ENCODE results near the gene PAX1. TPM values are rescaled to one million over a fixed set of nuclear protein-coding genes. Genes with fewer than 3 reads are reported as not detected.

Gene PAX1
- total RNA-seq, 1 donor from 2014 or later, result under 0.01 TPM

- peaks cover 0 to 9% (median 0%) of the 10 kb centered on the region in 3 donors for H3K27me3 ChIP-seq (ENCODE audit: control insufficient read depth in 3 of 3, insufficient read depth in 3 of 3, low read length in 3 of 3)
Measured at GRCh38 chr20:21681234-21681921, 24.1 kb upstream of the PAX1 start.

DNA sequence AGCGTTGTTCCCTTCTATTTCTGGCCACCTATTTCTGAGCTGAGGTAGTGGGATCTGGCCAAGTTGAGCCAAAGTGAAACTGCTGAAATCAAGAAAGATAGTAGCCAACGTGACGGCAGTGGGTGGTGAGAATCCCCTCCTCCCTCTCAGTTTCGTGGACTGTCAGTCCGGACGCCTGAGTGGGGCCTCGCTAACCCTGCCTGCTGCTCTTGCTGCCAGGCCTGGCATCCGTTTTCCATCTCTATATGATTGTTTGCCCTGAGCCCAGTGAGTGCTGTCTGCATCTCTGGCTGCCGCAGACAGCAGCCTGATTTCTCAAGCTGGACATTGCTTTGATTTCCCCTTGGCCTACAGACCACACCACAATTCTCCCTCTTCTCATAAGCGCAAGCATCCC, 23.5 kb upstream of the PAX1 start:
- Histone ChIP-seq H3K4me3 (ENCODE audit: low read length in 3 of 3) (peak overlapping the region; percentile 40 to 63 (median 50)), H3K9ac (ENCODE audit: low read depth in 1 of 3, low read length in 3 of 3) (peak overlapping the region; percentile 27 to 65 (median 36)), H3K9me3 (ENCODE audit: control insufficient read depth in 3 of 3, low read length in 3 of 3) (no peaks in the 10 kb centered on the region), H3K36me3 (ENCODE audit: control insufficient read depth in 3 of 3, insufficient read depth in 3 of 3, low read length in 3 of 3) (no peaks in the 10 kb centered on the region), H3K27ac (ENCODE audit: low read depth, low read length) (no peak overlapping the region), H3K27me3 (ENCODE audit: control insufficient read depth in 3 of 3, insufficient read depth in 3 of 3, low read length in 3 of 3) (peaks cover 0 to 9% (median 0%) of the 10 kb centered on the region in 3 donors), H3K4me1 (ENCODE audit: control insufficient read depth in 3 of 3, insufficient read depth in 3 of 3, low read length in 3 of 3) (peaks cover 7 to 14% (median 11%) of the 10 kb centered on the region in 3 donors)

More at GRCh38 chr20:21681234-21681921, 24.1 kb upstream of the PAX1 start:
- H3K4me1 ChIP-seq (ENCODE audit: control insufficient read depth in 3 of 3, insufficient read depth in 3 of 3, low read length in 3 of 3), result peaks cover 7 to 14% (median 11%) of the 10 kb centered on the region in 3 donors
- no peaks in the 10 kb centered on the region for H3K9me3 ChIP-seq (ENCODE audit: control insufficient read depth in 3 of 3, low read length in 3 of 3)
- H3K27ac ChIP-seq (ENCODE audit: low read depth, low read length), result no peak overlapping the region
- peak overlapping the region; percentile 27 to 65 (median 36) for H3K9ac ChIP-seq (ENCODE audit: low read depth in 1 of 3, low read length in 3 of 3)
- peak overlapping the region; percentile 40 to 63 (median 50) for H3K4me3 ChIP-seq (ENCODE audit: low read length in 3 of 3)
- H3K36me3 ChIP-seq (ENCODE audit: control insufficient read depth in 3 of 3, insufficient read depth in 3 of 3, low read length in 3 of 3), result no peaks in the 10 kb centered on the region

GRCh38 chr20:21682521-21682954, 22.9 kb upstream of the PAX1 start:
- Histone ChIP-seq H3K27ac (ENCODE audit: low read depth, low read length) (no peak overlapping the region), H3K36me3 (ENCODE audit: control insufficient read depth in 3 of 3, insufficient read depth in 3 of 3, low read length in 3 of 3) (no peaks in the 10 kb centered on the region), H3K27me3 (ENCODE audit: control insufficient read depth in 3 of 3, insufficient read depth in 3 of 3, low read length in 3 of 3) (peaks cover 0 to 9% (median 0%) of the 10 kb centered on the region in 3 donors), H3K9ac (ENCODE audit: low read depth in 1 of 3, low read length in 3 of 3) (no peak overlapping the region), H3K4me1 (ENCODE audit: control insufficient read depth in 3 of 3, insufficient read depth in 3 of 3, low read length in 3 of 3) (peaks cover 7 to 14% (median 11%) of the 10 kb centered on the region in 3 donors), H3K9me3 (ENCODE audit: control insufficient read depth in 3 of 3, low read length in 3 of 3) (no peaks in the 10 kb centered on the region), H3K4me3 (ENCODE audit: low read length in 3 of 3) (no peak overlapping the region)

DNA sequence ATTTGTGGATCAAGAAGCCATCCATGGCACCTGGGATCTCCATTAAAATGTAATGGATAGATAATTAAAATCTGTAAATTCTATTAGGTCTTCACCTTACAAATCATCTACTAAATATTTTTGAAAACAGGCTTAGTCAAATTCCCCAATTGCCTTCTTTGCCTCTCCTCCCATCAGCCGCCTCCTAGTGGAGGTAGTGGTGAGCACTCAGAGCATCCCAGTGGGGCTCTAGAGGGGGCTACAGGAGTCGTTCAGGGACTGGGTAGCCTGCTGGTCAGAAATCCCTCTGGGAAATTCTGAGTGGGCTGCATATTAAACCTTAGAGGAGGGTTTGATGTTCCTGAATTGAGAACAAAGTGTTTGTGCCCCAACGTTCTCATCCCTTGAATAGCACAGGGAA, 20.8 kb upstream of the PAX1 start:
- no peak overlapping the region for H3K4me3 ChIP-seq (ENCODE audit: low read length in 3 of 3)
- H3K27me3 ChIP-seq (ENCODE audit: control insufficient read depth in 3 of 3, insufficient read depth in 3 of 3, low read length in 3 of 3), result peaks cover 0 to 9% (median 0%) of the 10 kb centered on the region in 3 donors
- H3K9ac ChIP-seq (ENCODE audit: low read depth in 1 of 3, low read length in 3 of 3), result no peak overlapping the region
- no peaks in the 10 kb centered on the region for H3K9me3 ChIP-seq (ENCODE audit: control insufficient read depth in 3 of 3, low read length in 3 of 3)
- H3K36me3 ChIP-seq (ENCODE audit: control insufficient read depth in 3 of 3, insufficient read depth in 3 of 3, low read length in 3 of 3), result no peaks in the 10 kb centered on the region
- H3K27ac ChIP-seq (ENCODE audit: low read depth, low read length), result no peak overlapping the region
- H3K4me1 ChIP-seq (ENCODE audit: control insufficient read depth in 3 of 3, insufficient read depth in 3 of 3, low read length in 3 of 3), result peaks cover 7 to 14% (median 11%) of the 10 kb centered on the region in 3 donors

- no peaks in the 10 kb centered on the region for H3K36me3 ChIP-seq (ENCODE audit: control insufficient read depth in 3 of 3, insufficient read depth in 3 of 3, low read length in 3 of 3)
- no peak overlapping the region for H3K4me3 ChIP-seq (ENCODE audit: low read length in 3 of 3)
- peaks cover 7 to 14% (median 10%) of the 10 kb centered on the region in 3 donors for H3K4me1 ChIP-seq (ENCODE audit: control insufficient read depth in 3 of 3, insufficient read depth in 3 of 3, low read length in 3 of 3)
- H3K9ac ChIP-seq (ENCODE audit: low read depth in 1 of 3, low read length in 3 of 3), result no peak overlapping the region
- no peaks in the 10 kb centered on the region for H3K9me3 ChIP-seq (ENCODE audit: control insufficient read depth in 3 of 3, low read length in 3 of 3)
- H3K27me3 ChIP-seq (ENCODE audit: control insufficient read depth in 3 of 3, insufficient read depth in 3 of 3, low read length in 3 of 3), result peaks cover 0 to 6% (median 5%) of the 10 kb centered on the region in 3 donors
- H3K27ac ChIP-seq (ENCODE audit: low read depth, low read length), result no peak overlapping the region
Measured at GRCh38 chr20:21685981-21686380, 19.5 kb upstream of the PAX1 start.

- H3K4me3 ChIP-seq (ENCODE audit: low read length in 3 of 3), result no peak overlapping the region
- H3K4me1 ChIP-seq (ENCODE audit: control insufficient read depth in 3 of 3, insufficient read depth in 3 of 3, low read length in 3 of 3), result no peaks in the 10 kb centered on the region
- H3K9me3 ChIP-seq (ENCODE audit: control insufficient read depth in 3 of 3, low read length in 3 of 3), result no peaks in the 10 kb centered on the region
- peaks cover 8 to 44% (median 33%) of the 10 kb centered on the region in 3 donors for H3K27me3 ChIP-seq (ENCODE audit: control insufficient read depth in 3 of 3, insufficient read depth in 3 of 3, low read length in 3 of 3)
- H3K27ac ChIP-seq (ENCODE audit: low read depth, low read length), result no peak overlapping the region
- no peaks in the 10 kb centered on the region for H3K36me3 ChIP-seq (ENCODE audit: control insufficient read depth in 3 of 3, insufficient read depth in 3 of 3, low read length in 3 of 3)
- no peak overlapping the region for H3K9ac ChIP-seq (ENCODE audit: low read depth in 1 of 3, low read length in 3 of 3)
Measured at GRCh38 chr20:21693322-21693721, 12.1 kb upstream of the PAX1 start.

- H3K4me3 ChIP-seq (ENCODE audit: low read length in 3 of 3), result no peak overlapping the region
- no peaks in the 10 kb centered on the region for H3K36me3 ChIP-seq (ENCODE audit: control insufficient read depth in 3 of 3, insufficient read depth in 3 of 3, low read length in 3 of 3)
- H3K27ac ChIP-seq (ENCODE audit: low read depth, low read length), result no peak overlapping the region
- peaks cover 0 to 7% (median 3%) of the 10 kb centered on the region in 3 donors for H3K4me1 ChIP-seq (ENCODE audit: control insufficient read depth in 3 of 3, insufficient read depth in 3 of 3, low read length in 3 of 3)
- H3K9me3 ChIP-seq (ENCODE audit: control insufficient read depth in 3 of 3, low read length in 3 of 3), result peaks cover 0 to 2% (median 0%) of the 10 kb centered on the region in 3 donors
- H3K27me3 ChIP-seq (ENCODE audit: control insufficient read depth in 3 of 3, insufficient read depth in 3 of 3, low read length in 3 of 3), result peaks cover 45 to 68% (median 59%) of the 10 kb centered on the region in 3 donors
- no peak overlapping the region for H3K9ac ChIP-seq (ENCODE audit: low read depth in 1 of 3, low read length in 3 of 3)
Measured at GRCh38 chr20:21698494-21699215, 6.8 kb upstream of the PAX1 start.

GRCh38 chr20:21699216-21699508, 6.3 kb upstream of the PAX1 start:
- H3K36me3 ChIP-seq (ENCODE audit: control insufficient read depth in 3 of 3, insufficient read depth in 3 of 3, low read length in 3 of 3), result no peaks in the 10 kb centered on the region
- H3K9ac ChIP-seq (ENCODE audit: low read depth in 1 of 3, low read length in 3 of 3), result no peak overlapping the region
- peaks cover 48 to 69% (median 62%) of the 10 kb centered on the region in 3 donors for H3K27me3 ChIP-seq (ENCODE audit: control insufficient read depth in 3 of 3, insufficient read depth in 3 of 3, low read length in 3 of 3)
- no peak overlapping the region for H3K27ac ChIP-seq (ENCODE audit: low read depth, low read length)
- H3K4me1 ChIP-seq (ENCODE audit: control insufficient read depth in 3 of 3, insufficient read depth in 3 of 3, low read length in 3 of 3), result peaks cover 0 to 7% (median 3%) of the 10 kb centered on the region in 3 donors
- H3K9me3 ChIP-seq (ENCODE audit: control insufficient read depth in 3 of 3, low read length in 3 of 3), result peaks cover 0 to 2% (median 0%) of the 10 kb centered on the region in 3 donors
- H3K4me3 ChIP-seq (ENCODE audit: low read length in 3 of 3), result no peak overlapping the region

DNA sequence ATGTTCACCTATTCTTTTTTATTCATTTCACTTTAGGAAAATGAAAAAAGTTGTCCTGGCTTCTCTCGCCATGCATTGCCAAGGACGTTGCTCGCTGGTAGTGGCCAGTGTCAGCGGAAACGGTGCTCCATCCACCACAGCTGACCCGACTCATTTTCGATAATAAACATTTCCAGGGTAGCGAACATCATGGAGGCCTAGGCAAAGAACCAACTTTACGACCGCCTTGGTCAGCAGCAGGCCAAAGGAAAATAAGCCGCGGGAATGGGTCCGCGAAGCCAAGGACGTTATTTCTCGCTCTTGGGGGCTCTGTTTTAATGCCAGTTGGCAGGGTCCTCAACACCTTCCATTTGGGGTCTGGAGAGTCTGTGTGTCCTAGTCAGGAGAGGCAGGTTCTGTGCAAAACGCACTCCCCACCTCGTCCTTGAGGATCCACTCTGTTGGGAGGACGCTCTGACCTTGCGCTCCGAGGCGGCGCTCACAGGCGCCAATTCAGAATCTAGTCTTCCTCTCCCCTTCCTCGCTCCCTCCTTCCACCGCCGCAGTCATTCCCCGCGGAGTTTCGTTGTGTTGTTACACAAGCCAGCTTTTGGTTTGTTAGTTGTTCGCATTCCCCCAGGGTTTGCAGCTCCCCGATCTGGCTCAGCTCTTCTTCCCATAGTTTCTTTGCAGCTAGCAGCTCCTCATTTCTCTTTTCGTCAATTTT, 4.1 kb upstream of the PAX1 start:
- Histone ChIP-seq H3K9me3 (ENCODE audit: control insufficient read depth in 3 of 3, low read length in 3 of 3) (peaks cover 0 to 2% (median 0%) of the 10 kb centered on the region in 3 donors), H3K4me1 (ENCODE audit: control insufficient read depth in 3 of 3, insufficient read depth in 3 of 3, low read length in 3 of 3) (peaks cover 5 to 12% (median 9%) of the 10 kb centered on the region in 3 donors), H3K4me3 (ENCODE audit: low read length in 3 of 3) (no peak overlapping the region), H3K36me3 (ENCODE audit: control insufficient read depth in 3 of 3, insufficient read depth in 3 of 3, low read length in 3 of 3) (no peaks in the 10 kb centered on the region), H3K27me3 (ENCODE audit: control insufficient read depth in 3 of 3, insufficient read depth in 3 of 3, low read length in 3 of 3) (peaks cover 64 to 80% (median 69%) of the 10 kb centered on the region in 3 donors), H3K9ac (ENCODE audit: low read depth in 1 of 3, low read length in 3 of 3) (no peak overlapping the region), H3K27ac (ENCODE audit: low read depth, low read length) (no peak overlapping the region)
